ENCODE measurements around the gene SNAPC4.

DNA sequence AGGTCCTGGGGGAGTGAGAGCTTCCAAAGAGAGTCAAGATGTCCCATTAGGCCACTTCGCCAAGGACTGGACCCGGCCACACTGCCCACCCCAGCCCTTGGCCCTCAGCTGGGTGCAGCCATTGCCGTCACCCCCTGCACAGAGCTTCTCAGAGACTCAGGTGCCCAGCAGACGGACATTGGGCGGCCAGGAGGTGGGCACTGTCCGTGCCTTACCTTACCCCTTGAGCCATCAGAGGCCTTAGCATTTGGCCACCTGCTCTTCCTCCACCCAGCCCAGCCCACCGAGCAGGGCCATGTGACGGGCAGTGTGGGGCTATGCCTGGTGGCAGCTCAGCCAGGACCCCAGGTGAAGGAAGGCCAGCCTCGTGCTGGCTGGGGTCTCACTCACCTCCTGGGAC is 33.1 kb downstream of the SNAPC4 start:
- TF ChIP-seq, protein P1, sequence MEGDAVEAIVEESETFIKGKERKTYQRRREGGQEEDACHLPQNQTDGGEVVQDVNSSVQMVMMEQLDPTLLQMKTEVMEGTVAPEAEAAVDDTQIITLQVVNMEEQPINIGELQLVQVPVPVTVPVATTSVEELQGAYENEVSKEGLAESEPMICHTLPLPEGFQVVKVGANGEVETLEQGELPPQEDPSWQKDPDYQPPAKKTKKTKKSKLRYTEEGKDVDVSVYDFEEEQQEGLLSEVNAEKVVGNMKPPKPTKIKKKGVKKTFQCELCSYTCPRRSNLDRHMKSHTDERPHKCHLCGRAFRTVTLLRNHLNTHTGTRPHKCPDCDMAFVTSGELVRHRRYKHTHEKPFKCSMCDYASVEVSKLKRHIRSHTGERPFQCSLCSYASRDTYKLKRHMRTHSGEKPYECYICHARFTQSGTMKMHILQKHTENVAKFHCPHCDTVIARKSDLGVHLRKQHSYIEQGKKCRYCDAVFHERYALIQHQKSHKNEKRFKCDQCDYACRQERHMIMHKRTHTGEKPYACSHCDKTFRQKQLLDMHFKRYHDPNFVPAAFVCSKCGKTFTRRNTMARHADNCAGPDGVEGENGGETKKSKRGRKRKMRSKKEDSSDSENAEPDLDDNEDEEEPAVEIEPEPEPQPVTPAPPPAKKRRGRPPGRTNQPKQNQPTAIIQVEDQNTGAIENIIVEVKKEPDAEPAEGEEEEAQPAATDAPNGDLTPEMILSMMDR (IDR thresholded peaks at IDR 0.05) = no peak
- TF ChIP-seq NFIC (IDR thresholded peaks at IDR 0.05; ENCODE audit: borderline replicate concordance) = no peak
- no peak for TF ChIP-seq POLR2AphosphoS5 (IDR thresholded peaks at IDR 0.05; ENCODE audit: low read depth, low read length)
- no peak for TF ChIP-seq RAD21 (IDR thresholded peaks at IDR 0.05; ENCODE audit: low read length)
- TF ChIP-seq FOXM1 (IDR thresholded peaks at IDR 0.05; ENCODE audit: low read depth) = no peak
- TF ChIP-seq, protein P2, sequence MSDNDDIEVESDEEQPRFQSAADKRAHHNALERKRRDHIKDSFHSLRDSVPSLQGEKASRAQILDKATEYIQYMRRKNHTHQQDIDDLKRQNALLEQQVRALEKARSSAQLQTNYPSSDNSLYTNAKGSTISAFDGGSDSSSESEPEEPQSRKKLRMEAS (IDR thresholded peaks at IDR 0.05; ENCODE audit: low read depth) = no peak
- no peak for TF ChIP-seq RFX5 (IDR thresholded peaks at IDR 0.05; ENCODE audit: low read length)
- TF ChIP-seq, protein P3, sequence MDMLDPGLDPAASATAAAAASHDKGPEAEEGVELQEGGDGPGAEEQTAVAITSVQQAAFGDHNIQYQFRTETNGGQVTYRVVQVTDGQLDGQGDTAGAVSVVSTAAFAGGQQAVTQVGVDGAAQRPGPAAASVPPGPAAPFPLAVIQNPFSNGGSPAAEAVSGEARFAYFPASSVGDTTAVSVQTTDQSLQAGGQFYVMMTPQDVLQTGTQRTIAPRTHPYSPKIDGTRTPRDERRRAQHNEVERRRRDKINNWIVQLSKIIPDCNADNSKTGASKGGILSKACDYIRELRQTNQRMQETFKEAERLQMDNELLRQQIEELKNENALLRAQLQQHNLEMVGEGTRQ (IDR thresholded peaks at IDR 0.05; ENCODE audit: borderline replicate concordance, low read depth, low read length) = no peak
- TF ChIP-seq SMC3 (IDR thresholded peaks at IDR 0.05; ENCODE audit: low read depth, low read length) = no peak
- TF ChIP-seq, protein P4, sequence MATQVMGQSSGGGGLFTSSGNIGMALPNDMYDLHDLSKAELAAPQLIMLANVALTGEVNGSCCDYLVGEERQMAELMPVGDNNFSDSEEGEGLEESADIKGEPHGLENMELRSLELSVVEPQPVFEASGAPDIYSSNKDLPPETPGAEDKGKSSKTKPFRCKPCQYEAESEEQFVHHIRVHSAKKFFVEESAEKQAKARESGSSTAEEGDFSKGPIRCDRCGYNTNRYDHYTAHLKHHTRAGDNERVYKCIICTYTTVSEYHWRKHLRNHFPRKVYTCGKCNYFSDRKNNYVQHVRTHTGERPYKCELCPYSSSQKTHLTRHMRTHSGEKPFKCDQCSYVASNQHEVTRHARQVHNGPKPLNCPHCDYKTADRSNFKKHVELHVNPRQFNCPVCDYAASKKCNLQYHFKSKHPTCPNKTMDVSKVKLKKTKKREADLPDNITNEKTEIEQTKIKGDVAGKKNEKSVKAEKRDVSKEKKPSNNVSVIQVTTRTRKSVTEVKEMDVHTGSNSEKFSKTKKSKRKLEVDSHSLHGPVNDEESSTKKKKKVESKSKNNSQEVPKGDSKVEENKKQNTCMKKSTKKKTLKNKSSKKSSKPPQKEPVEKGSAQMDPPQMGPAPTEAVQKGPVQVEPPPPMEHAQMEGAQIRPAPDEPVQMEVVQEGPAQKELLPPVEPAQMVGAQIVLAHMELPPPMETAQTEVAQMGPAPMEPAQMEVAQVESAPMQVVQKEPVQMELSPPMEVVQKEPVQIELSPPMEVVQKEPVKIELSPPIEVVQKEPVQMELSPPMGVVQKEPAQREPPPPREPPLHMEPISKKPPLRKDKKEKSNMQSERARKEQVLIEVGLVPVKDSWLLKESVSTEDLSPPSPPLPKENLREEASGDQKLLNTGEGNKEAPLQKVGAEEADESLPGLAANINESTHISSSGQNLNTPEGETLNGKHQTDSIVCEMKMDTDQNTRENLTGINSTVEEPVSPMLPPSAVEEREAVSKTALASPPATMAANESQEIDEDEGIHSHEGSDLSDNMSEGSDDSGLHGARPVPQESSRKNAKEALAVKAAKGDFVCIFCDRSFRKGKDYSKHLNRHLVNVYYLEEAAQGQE (IDR thresholded peaks at IDR 0.05; ENCODE audit: low read depth, low read length) = no peak
- no peak for TF ChIP-seq YY1 (IDR thresholded peaks at IDR 0.05; ENCODE audit: low read depth)
- no peak for TF ChIP-seq TEAD4 (IDR thresholded peaks at IDR 0.05; ENCODE audit: borderline replicate concordance, insufficient read depth)
- no peak for TF ChIP-seq SIN3A (IDR thresholded peaks at IDR 0.05; ENCODE audit: borderline replicate concordance, low read depth, low read length)
